Measurements from ENCODE around the gene APOB. TPM values are rescaled to one million over a fixed set of nuclear protein-coding genes. Genes with fewer than 3 reads are reported as not detected.

The APOB gene
- total and polyA plus RNA-seq, 2 of the 8 experiments (the other 6 are each of a cell fraction or from before 2014, with no cell fraction given), result 0.15 to 0.61 TPM

GRCh38 chr2:21007129-21008013 lies 36.5 kb downstream of the APOB start (continued):
- no peak for TF ChIP-seq SP4 (IDR thresholded peaks at IDR 0.05; ENCODE audit: low read length)
- no peak for TF ChIP-seq SAP30 (IDR thresholded peaks at IDR 0.05; ENCODE audit: insufficient read depth, insufficient replicate concordance, low read length)
- no peak for TF ChIP-seq SP1 (IDR thresholded peaks at IDR 0.05; ENCODE audit: low read depth, low read length)

Measured in H1 (cell line).